CD4-positive, alpha-beta T cell (primary cell): ENCODE measurements around the gene ATXN1. TPM values are rescaled to one million over a fixed set of nuclear protein-coding genes. Genes with fewer than 3 reads are reported as not detected.

Source experiments
- ATAC-seq: fragments of 200-7000 bp; cut with Tn5 transposase; one replicate; pipeline ENCODE4 v1.10.0; 2022; ENCODE audit warnings: mild to moderate bottlenecking; ENCODE audit not compliant: poor library complexity
- CTCF ChIA-PET: fragments of 350-600 bp; sonication (Branson Sonifier 250); formaldehyde crosslinking; loops from one replicate; lab custom pipeline; 2021; ENCODE audit warnings: antibody characterized with exemption, inconsistent platforms; lab: Charles Lee
- POLR2A ChIA-PET: fragments of 350-600 bp; sonication (Branson Sonifier 250); formaldehyde crosslinking; loops from one replicate; lab custom pipeline; 2021; ENCODE audit warnings: antibody characterized with exemption, inconsistent platforms; lab: Charles Lee
- DNase-seq, 14 experiments: peaks; one replicate each; pipeline ENCODE4 v3.0.0-alpha.2; 2013 to 2020; ENCODE audit warnings: mixed read lengths in 2 of 14
- H3K27ac ChIP-seq, 2 donors: one replicate each; pipeline versions ENCODE4 v1.5.1 to v1.7.0; 2013; ENCODE audit warnings: low read length in 2 of 2, low read depth in 1 of 2, mild to moderate bottlenecking in 1 of 2
- H3K27me3 ChIP-seq, 2 experiments: 1 replicate in 1 of 2; 2 replicates in 1 of 2; pipeline versions ENCODE4 v1.6.1 to v1.7.0; 2013; ENCODE audit warnings: low read length in 2 of 2, control low read depth in 1 of 2, mild to moderate bottlenecking in 1 of 2, moderate library complexity in 1 of 2; ENCODE audit not compliant: insufficient read depth in 2 of 2, control insufficient read depth in 1 of 2
- H3K36me3 ChIP-seq: one replicate; pipeline ENCODE4 v1.6.1; 2013; ENCODE audit warnings: low read length, control low read depth; ENCODE audit not compliant: insufficient read depth
- H3K4me1 ChIP-seq: one replicate; pipeline ENCODE4 v1.6.1; 2013; ENCODE audit warnings: low read length, control low read depth; ENCODE audit not compliant: insufficient read depth
- H3K4me3 ChIP-seq: one replicate; pipeline ENCODE4 v1.5.1; 2013; ENCODE audit warnings: mild to moderate bottlenecking, low read length, moderate library complexity
- H3K9me3 ChIP-seq, 2 experiments: 1 replicate in 1 of 2; 2 replicates in 1 of 2; pipeline versions ENCODE4 v1.6.1 to v1.7.0; 2013; ENCODE audit warnings: low read length in 2 of 2, mild to moderate bottlenecking in 2 of 2, control low read depth in 1 of 2, moderate library complexity in 1 of 2; ENCODE audit not compliant: control insufficient read depth in 1 of 2, insufficient read depth in 1 of 2
- H3K27ac Mint-ChIP-seq: one replicate; pipeline ENCODE4 v1.8.0; 2020; ENCODE audit warnings: mixed read lengths
- H3K27me3 Mint-ChIP-seq: one replicate; pipeline ENCODE4 v1.8.0; 2021; ENCODE audit warnings: mixed read lengths
- H3K36me3 Mint-ChIP-seq: one replicate; pipeline ENCODE4 v1.8.0; 2021; ENCODE audit warnings: low read depth, mixed read lengths
- H3K4me1 Mint-ChIP-seq: one replicate; pipeline ENCODE4 v1.8.0; 2021; ENCODE audit warnings: low read depth, mixed read lengths
- H3K4me3 Mint-ChIP-seq: one replicate; pipeline ENCODE4 v1.8.0; 2020; ENCODE audit warnings: mild to moderate bottlenecking, mixed read lengths
- H3K9me3 Mint-ChIP-seq: one replicate; pipeline ENCODE4 v1.8.0; 2020; ENCODE audit warnings: mixed read lengths
- intact Hi-C, 2 experiments: fragments of 100-400 bp; cut with DNase I in 1 of 2; cut with micrococcal nuclease in 1 of 2; formaldehyde crosslinking; loops; one replicate each; pipeline versions ENCODE4 v1.15.1 to v1.9.0; 2023 to 2025; cut with DNase I, micrococcal nuclease
- total RNA-seq, 174 experiments: library from RNA in 2 of 174; stranded (reverse) in 2 of 174; gene quantifications; one replicate each; pipeline ENCODE4 v1.2.3 and lab custom pipeline; 2021 to 2026
- TF ChIP-seq, protein P1 (sequence below): fragments of 200-600 bp; IDR thresholded peaks from one replicate; pipeline ENCODE4 v1.8.0; 2022; ENCODE audit warnings: antibody characterized with exemption, mild to moderate bottlenecking

The ATXN1 gene
- total RNA-seq, 2 experiments from 2014 or later = 74.2 to 76.7 TPM

DNA sequence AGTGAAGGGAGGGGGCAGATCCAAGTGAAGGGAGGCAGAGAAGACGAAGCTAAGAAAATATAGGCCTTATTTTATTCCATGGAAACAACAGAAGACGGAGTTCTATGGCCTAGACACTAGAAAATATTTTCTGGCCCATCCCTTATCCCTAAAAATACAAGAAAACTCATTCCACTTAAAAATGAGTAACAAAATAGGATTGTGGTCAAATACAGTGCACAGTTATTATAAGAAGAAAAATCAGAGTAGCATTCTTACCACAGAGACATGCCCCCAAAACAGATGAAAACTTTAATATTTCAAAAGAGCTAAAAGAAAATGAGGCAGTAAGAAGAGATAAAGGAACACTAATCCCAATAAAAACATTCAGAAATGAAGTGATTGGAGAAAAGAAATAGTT is 320.0 kb downstream of the ATXN1 start:
- H3K9me3 Mint-ChIP-seq = no peaks in the 10 kb centered on the region
- no peak overlapping the region for H3K4me3 ChIP-seq
- POLR2A ChIA-PET = no interaction called here
- H3K4me1 ChIP-seq = peaks cover 33% of the 10 kb centered on the region
- peaks cover 5% of the 10 kb centered on the region for H3K36me3 ChIP-seq
- intact Hi-C loops = no loop called here
- H3K27me3 Mint-ChIP-seq = no peaks in the 10 kb centered on the region
- H3K36me3 Mint-ChIP-seq = peaks cover 3% of the 10 kb centered on the region
- no peaks in the 10 kb centered on the region for H3K9me3 ChIP-seq
- peak overlapping the region; percentile 12 for H3K27ac Mint-ChIP-seq
- ATAC-seq = no peak
- H3K4me1 Mint-ChIP-seq = peaks cover 51% of the 10 kb centered on the region
- TF ChIP-seq, protein P1, sequence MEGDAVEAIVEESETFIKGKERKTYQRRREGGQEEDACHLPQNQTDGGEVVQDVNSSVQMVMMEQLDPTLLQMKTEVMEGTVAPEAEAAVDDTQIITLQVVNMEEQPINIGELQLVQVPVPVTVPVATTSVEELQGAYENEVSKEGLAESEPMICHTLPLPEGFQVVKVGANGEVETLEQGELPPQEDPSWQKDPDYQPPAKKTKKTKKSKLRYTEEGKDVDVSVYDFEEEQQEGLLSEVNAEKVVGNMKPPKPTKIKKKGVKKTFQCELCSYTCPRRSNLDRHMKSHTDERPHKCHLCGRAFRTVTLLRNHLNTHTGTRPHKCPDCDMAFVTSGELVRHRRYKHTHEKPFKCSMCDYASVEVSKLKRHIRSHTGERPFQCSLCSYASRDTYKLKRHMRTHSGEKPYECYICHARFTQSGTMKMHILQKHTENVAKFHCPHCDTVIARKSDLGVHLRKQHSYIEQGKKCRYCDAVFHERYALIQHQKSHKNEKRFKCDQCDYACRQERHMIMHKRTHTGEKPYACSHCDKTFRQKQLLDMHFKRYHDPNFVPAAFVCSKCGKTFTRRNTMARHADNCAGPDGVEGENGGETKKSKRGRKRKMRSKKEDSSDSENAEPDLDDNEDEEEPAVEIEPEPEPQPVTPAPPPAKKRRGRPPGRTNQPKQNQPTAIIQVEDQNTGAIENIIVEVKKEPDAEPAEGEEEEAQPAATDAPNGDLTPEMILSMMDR = no peak
- no peak overlapping the region for H3K27ac ChIP-seq
- CTCF ChIA-PET = interaction anchor here (1.0 kb wide), 1 partner anchor 48 kb away, joined by 4 read pairs; no protein-coding TSS in a partner anchor
- H3K4me3 Mint-ChIP-seq = no peak overlapping the region
- DNase-seq = no peak
- H3K27me3 ChIP-seq = no peaks in the 10 kb centered on the region

DNA sequence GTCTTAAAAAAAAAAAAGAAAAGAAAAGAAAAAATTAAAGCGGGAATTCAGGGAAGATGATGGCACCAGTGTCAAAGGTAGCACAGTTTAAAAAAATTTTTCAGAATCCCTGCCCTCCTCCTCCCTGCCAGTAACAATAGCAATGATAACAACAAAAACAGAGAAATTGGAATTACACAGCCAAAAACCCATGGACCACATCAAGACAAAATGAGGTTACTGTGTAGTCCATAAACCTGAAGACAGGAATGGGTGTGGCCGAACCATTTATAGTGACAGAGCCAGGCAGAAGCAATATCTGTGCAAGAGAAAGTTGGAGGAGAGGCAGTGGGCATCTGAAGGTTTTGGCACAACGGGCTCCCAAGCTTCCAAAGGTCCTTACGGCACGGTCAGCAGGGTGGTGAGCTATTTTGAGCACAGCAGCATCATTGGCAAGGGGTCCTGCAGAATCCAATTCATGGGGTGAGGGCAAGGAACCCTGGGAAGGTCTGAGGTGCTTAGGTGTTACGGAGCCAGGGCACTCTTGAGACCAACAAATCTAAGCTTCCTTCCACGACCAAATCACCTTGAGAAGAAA is 320.5 kb downstream of the ATXN1 start:
- intact Hi-C loops = no loop called here
- Histone ChIP-seq H3K27ac (no peak overlapping the region), H3K36me3 (peaks cover 5% of the 10 kb centered on the region), H3K4me1 (peaks cover 39% of the 10 kb centered on the region), H3K9me3 (no peaks in the 10 kb centered on the region), H3K4me3 (no peak overlapping the region), H3K27me3 (no peaks in the 10 kb centered on the region)
- no peaks in the 10 kb centered on the region for H3K9me3 Mint-ChIP-seq
- DNase-seq (peak in 4 of 14 experiments; percentile 16 to 65 (median 48)), ATAC-seq (peak; percentile 45)
- TF ChIP-seq, protein P1 = no peak
- no peaks in the 10 kb centered on the region for H3K27me3 Mint-ChIP-seq
- ChIA-PET POLR2A (no interaction called here), CTCF (interaction anchor here (1.0 kb wide), 1 partner anchor 48 kb away, joined by 4 read pairs; no protein-coding TSS in a partner anchor)
- H3K4me1 Mint-ChIP-seq = peaks cover 50% of the 10 kb centered on the region
- peak overlapping the region; percentile 29 for H3K27ac Mint-ChIP-seq
- H3K4me3 Mint-ChIP-seq = no peak overlapping the region
- H3K36me3 Mint-ChIP-seq = no peaks in the 10 kb centered on the region

DNA sequence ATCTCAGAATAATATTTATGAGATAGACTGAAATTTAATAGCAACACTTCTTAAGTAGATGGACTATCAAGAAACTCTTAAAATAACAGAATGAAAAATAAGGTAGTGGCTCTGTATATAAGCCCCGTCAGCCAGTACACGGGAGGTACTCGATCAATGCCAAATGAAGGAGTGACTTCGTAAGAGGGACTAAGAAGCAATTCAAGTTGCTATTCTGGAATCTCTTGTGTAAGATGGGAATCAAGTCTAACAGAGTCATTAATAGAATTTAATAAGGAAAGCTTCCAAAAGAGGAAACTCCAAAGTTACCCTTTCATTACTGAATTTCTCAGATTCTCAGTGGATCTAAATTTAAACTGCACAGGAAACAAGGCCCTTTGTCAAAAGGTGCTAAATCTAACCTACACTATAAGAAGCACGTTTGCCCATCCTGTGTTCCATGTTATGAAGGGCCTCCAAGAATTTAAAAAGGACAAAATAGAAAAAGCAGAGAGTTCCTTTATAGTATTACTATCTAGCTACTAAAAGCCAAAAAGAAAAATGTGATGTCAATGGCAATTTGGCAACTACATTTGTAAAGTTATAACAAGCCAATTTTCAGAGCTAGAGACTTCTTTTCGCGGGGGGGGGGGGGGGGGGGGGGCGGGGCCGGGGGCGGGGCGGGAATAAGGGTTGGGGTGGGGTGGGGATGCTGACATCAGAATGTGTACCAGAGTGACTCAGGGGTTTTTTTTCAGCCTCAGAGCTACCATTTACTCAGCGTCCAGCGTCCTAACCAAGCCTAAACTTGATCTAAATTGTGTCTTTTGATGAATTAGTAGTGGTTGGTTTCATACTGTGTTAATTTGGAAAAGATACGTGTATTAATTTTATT is 322.3 kb downstream of the ATXN1 start:
- intact Hi-C loops = loop anchor here in 1 of 2 experiments (5.0 kb wide), 1 partner anchor 33 kb away; no protein-coding TSS in a partner anchor
- Mint-ChIP-seq H3K4me3 (no peak overlapping the region), H3K36me3 (no peaks in the 10 kb centered on the region), H3K4me1 (peaks cover 67% of the 10 kb centered on the region), H3K9me3 (no peaks in the 10 kb centered on the region), H3K27ac (peak overlapping the region; percentile 55), H3K27me3 (no peaks in the 10 kb centered on the region)
- Histone ChIP-seq H3K36me3 (peaks cover 5% of the 10 kb centered on the region), H3K9me3 (no peaks in the 10 kb centered on the region), H3K4me3 (no peak overlapping the region), H3K27ac (no peak overlapping the region), H3K4me1 (peaks cover 51% of the 10 kb centered on the region), H3K27me3 (no peaks in the 10 kb centered on the region)
- TF ChIP-seq, protein P1 = no peak
- ATAC-seq = no peak
- ChIA-PET POLR2A (no interaction called here), CTCF (interaction anchor here (0.8 to 2.3 kb wide), 6 partner anchors 14 to 324 kb away, joined by 3 to 6 read pairs (median 4); no protein-coding TSS in a partner anchor)
- peak in 4 of 14 experiments; percentile 21 to 63 (median 51) for DNase-seq
